Liver (tissue), 9 donors: Measurements from ENCODE around the gene CCDC102A. TPM values are rescaled to one million over a fixed set of nuclear protein-coding genes. Genes with fewer than 3 reads are reported as not detected.

Experiments used
- DNase-seq: peaks from one replicate; pipeline ENCODE4 v3.0.0-alpha.2; 2017; ENCODE audit warnings: low spot score
- H3K27ac ChIP-seq, 2 donors: one replicate each; pipeline ENCODE4 v1.7.0; 2013; ENCODE audit warnings: inconsistent platforms in 2 of 2, low read length in 2 of 2, control low read depth in 1 of 2, low read depth in 1 of 2, mild to moderate bottlenecking in 1 of 2
- H3K27me3 ChIP-seq, 4 donors: one replicate each; pipeline versions ENCODE4 v1.6.1 to v1.7.0; 2013; ENCODE audit warnings: low read length in 3 of 4, inconsistent platforms in 1 of 4, mild to moderate bottlenecking in 1 of 4, moderate library complexity in 1 of 4; ENCODE audit not compliant: control insufficient read depth in 4 of 4, insufficient read depth in 4 of 4
- H3K36me3 ChIP-seq, 4 donors: one replicate each; pipeline versions ENCODE4 v1.6.1 to v1.7.0; 2013; ENCODE audit warnings: low read length in 3 of 4, mild to moderate bottlenecking in 3 of 4, low read depth in 1 of 4, moderate library complexity in 1 of 4; ENCODE audit not compliant: control insufficient read depth in 4 of 4, insufficient read depth in 3 of 4
- H3K4me1 ChIP-seq, 4 donors: one replicate each; pipeline versions ENCODE4 v1.6.1 to v1.7.0; 2013; ENCODE audit warnings: low read length in 3 of 4, mild to moderate bottlenecking in 3 of 4, moderate library complexity in 1 of 4; ENCODE audit not compliant: control insufficient read depth in 4 of 4, insufficient read depth in 4 of 4
- H3K4me3 ChIP-seq, 3 donors: one replicate each; pipeline versions ENCODE4 v1.6.1 to v1.7.0; 2013; ENCODE audit warnings: low read length in 3 of 3, control low read depth in 1 of 3, low read depth in 1 of 3, mild to moderate bottlenecking in 1 of 3
- H3K9ac ChIP-seq, 2 donors: one replicate each; pipeline ENCODE4 v1.7.0; 2013; ENCODE audit warnings: low read length in 2 of 2, mild to moderate bottlenecking in 2 of 2, moderate library complexity in 2 of 2, control low read depth in 1 of 2, low read depth in 1 of 2
- H3K9me3 ChIP-seq, 4 donors: one replicate each; pipeline versions ENCODE4 v1.6.1 to v1.7.0; 2013; ENCODE audit warnings: low read length in 3 of 4; ENCODE audit not compliant: control insufficient read depth in 4 of 4
- ATF3 ChIP-seq: IDR thresholded peaks from 2 replicates; pipeline ENCODE4 v1.6.1; 2016; ENCODE audit warnings: antibody characterized with exemption
- EGR1 ChIP-seq, 2 donors: IDR thresholded peaks; 2 replicates each; pipeline ENCODE4 v1.6.1; 2016 to 2018; ENCODE audit warnings: antibody characterized with exemption in 2 of 2, low read depth in 2 of 2
- FOXA1 ChIP-seq: IDR thresholded peaks from 2 replicates; pipeline ENCODE4 v1.6.1; 2016; ENCODE audit warnings: antibody characterized with exemption
- FOXA2 ChIP-seq: IDR thresholded peaks from 2 replicates; pipeline ENCODE4 v1.6.1; 2016; ENCODE audit warnings: antibody characterized with exemption
- GABPA ChIP-seq, 2 donors: IDR thresholded peaks in 1 of 2; conservative IDR thresholded peaks in 1 of 2; 2 replicates each; pipeline ENCODE4 v1.6.1; 2016; ENCODE audit warnings: antibody characterized with exemption in 2 of 2, mild to moderate bottlenecking in 1 of 2, moderate library complexity in 1 of 2
- HNF4A ChIP-seq, 2 donors: conservative IDR thresholded peaks; 2 replicates each; pipeline ENCODE4 v1.6.1; 2016; ENCODE audit warnings: antibody characterized with exemption in 2 of 2, mild to moderate bottlenecking in 2 of 2
- HNF4G ChIP-seq: IDR thresholded peaks from 2 replicates; pipeline ENCODE4 v1.6.1; 2016; ENCODE audit warnings: antibody characterized with exemption
- JUND ChIP-seq, 2 donors: IDR thresholded peaks; 2 replicates each; pipeline ENCODE4 v1.6.1; 2016; ENCODE audit warnings: antibody characterized with exemption in 2 of 2
- NR2F2 ChIP-seq: IDR thresholded peaks from 2 replicates; pipeline ENCODE4 v1.6.1; 2016; ENCODE audit warnings: antibody characterized with exemption
- RAD21 ChIP-seq, 2 donors: IDR thresholded peaks; 2 replicates each; pipeline ENCODE4 v1.6.1; 2016; ENCODE audit warnings: antibody characterized with exemption in 2 of 2, mild to moderate bottlenecking in 2 of 2
- RXRA ChIP-seq, 2 donors: IDR thresholded peaks; 2 replicates each; pipeline ENCODE4 v1.6.1; 2017 to 2018; ENCODE audit warnings: antibody characterized with exemption in 2 of 2, mild to moderate bottlenecking in 1 of 2
- SP1 ChIP-seq: IDR thresholded peaks from 2 replicates; pipeline ENCODE4 v1.6.1; 2018; ENCODE audit warnings: antibody characterized with exemption, mild to moderate bottlenecking
- TAF1 ChIP-seq: conservative IDR thresholded peaks from 2 replicates; pipeline ENCODE4 v1.6.1; 2016; ENCODE audit warnings: antibody characterized with exemption, mild to moderate bottlenecking
- YY1 ChIP-seq: IDR thresholded peaks from 2 replicates; pipeline ENCODE4 v1.6.1; 2016; ENCODE audit warnings: antibody characterized with exemption, mild to moderate bottlenecking
- ZBTB33 ChIP-seq: IDR thresholded peaks from 2 replicates; pipeline ENCODE4 v1.6.1; 2016; ENCODE audit warnings: antibody characterized with exemption
- WGBS: extraction: QIAGEN DNeasy Blood & Tissue Kit; methylation state at CpG from one replicate; pipeline ENCODE4 v1.1.7; 2013; 5-methylcytosine and 5-hydroxymethylcytosine counted together
- polyA plus RNA-seq, 2 donors: library from polyadenylated mRNA; stranded (reverse) in 1 of 2; unstranded in 1 of 2; fragments of 200-250 nt in 1 of 2; fragments of >200 nt in 1 of 2; fragmentation: Nextera tagmentation in 1 of 2; extraction: Ambion mirVana in 1 of 2; gene quantifications; one replicate each; pipeline versions ENCODE4 v1.2.1 to v1.2.3, GENCODE V29; 2013 to 2015
- total RNA-seq, 2 donors: library from RNA; depleted of rRNA; stranded (reverse); fragments of >200 nt; gene quantifications; one replicate each; pipeline ENCODE4 v1.2.3, GENCODE V29; 2014
- TF ChIP-seq, protein P1 (sequence below): IDR thresholded peaks from 2 replicates; pipeline ENCODE4 v1.6.1; 2016; ENCODE audit warnings: antibody characterized with exemption, mild to moderate bottlenecking
- TF ChIP-seq, protein P2 (sequence below): IDR thresholded peaks from 2 replicates; pipeline ENCODE4 v1.6.1; 2016; ENCODE audit warnings: antibody characterized with exemption
- donor health status: healthy.
- donor health status: healthy.
- donor health status: healthy.
- donor health status: healthy.
- donor health status: healthy.

The CCDC102A gene
- total and polyA plus RNA-seq, 4 donors = 0.36 to 2.6 (median 1.7) TPM

- Histone ChIP-seq H3K4me3 (no peak overlapping the region), H3K9me3 (no peaks in the 10 kb centered on the region)
- no peak for TF ChIP-seq SP1
- no peak for TF ChIP-seq ZBTB33
- no peak for TF ChIP-seq RXRA (IDR thresholded peaks at IDR 0.05)
- TF ChIP-seq TAF1 = no peak
- TF ChIP-seq FOXA1 = no peak
- no peak for TF ChIP-seq NR2F2
- no peak for TF ChIP-seq HNF4G
- no peak for TF ChIP-seq GABPA (IDR thresholded peaks at IDR 0.05 in 1 of 2, conservative IDR thresholded peaks at IDR 0.05 in 1 of 2)
- TF ChIP-seq RAD21 (IDR thresholded peaks at IDR 0.05) = no peak
- TF ChIP-seq JUND (IDR thresholded peaks at IDR 0.05) = no peak
- TF ChIP-seq, protein P1, sequence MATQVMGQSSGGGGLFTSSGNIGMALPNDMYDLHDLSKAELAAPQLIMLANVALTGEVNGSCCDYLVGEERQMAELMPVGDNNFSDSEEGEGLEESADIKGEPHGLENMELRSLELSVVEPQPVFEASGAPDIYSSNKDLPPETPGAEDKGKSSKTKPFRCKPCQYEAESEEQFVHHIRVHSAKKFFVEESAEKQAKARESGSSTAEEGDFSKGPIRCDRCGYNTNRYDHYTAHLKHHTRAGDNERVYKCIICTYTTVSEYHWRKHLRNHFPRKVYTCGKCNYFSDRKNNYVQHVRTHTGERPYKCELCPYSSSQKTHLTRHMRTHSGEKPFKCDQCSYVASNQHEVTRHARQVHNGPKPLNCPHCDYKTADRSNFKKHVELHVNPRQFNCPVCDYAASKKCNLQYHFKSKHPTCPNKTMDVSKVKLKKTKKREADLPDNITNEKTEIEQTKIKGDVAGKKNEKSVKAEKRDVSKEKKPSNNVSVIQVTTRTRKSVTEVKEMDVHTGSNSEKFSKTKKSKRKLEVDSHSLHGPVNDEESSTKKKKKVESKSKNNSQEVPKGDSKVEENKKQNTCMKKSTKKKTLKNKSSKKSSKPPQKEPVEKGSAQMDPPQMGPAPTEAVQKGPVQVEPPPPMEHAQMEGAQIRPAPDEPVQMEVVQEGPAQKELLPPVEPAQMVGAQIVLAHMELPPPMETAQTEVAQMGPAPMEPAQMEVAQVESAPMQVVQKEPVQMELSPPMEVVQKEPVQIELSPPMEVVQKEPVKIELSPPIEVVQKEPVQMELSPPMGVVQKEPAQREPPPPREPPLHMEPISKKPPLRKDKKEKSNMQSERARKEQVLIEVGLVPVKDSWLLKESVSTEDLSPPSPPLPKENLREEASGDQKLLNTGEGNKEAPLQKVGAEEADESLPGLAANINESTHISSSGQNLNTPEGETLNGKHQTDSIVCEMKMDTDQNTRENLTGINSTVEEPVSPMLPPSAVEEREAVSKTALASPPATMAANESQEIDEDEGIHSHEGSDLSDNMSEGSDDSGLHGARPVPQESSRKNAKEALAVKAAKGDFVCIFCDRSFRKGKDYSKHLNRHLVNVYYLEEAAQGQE = no peak
- TF ChIP-seq, protein P2, sequence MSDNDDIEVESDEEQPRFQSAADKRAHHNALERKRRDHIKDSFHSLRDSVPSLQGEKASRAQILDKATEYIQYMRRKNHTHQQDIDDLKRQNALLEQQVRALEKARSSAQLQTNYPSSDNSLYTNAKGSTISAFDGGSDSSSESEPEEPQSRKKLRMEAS = no peak
- no peak for TF ChIP-seq YY1
- no peak for TF ChIP-seq ATF3
- TF ChIP-seq FOXA2 = no peak
These were observed 52.5 kb downstream of the CCDC102A start for GRCh38 chr16:57483725-57484514.

DNA sequence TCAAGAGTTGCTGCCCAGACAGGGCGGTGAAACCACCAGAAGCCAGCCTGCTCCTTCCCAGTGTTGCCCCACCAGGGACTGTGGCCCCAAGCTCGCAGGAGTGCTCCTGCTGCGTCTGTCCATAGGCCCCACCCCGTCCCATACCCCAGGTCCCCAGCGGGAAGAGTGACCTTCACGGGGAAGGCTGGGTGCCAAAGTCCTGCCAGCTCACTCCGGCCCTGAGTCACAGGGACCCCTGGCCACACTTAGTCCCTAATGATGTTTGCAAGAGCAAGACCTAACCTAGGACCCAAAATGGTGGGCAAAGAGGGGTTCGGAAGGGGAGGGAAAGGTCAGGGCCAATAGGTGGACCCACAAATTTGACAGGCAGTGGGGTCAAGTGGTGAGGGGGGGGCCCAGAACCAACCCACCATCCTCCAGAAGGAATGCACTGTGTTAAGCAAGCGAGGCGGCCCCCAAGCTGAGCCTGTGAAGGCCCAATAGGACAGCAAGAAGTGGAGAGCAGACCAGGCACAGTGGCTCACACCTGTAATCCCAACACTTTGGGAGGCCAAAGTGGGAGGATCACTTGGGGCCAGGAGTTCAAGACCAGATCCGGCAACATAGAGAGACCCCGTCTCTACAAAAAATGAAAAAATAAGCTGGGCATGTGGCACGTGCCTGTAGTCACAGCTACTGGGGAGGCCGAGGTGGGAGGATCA lies 53.4 kb downstream of the CCDC102A start:
- Histone ChIP-seq H3K4me1 (peaks cover 25 to 50% (median 36%) of the 10 kb centered on the region in 4 donors), H3K4me3 (no peak overlapping the region), H3K27ac (no peak overlapping the region), H3K36me3 (no peaks in the 10 kb centered on the region), H3K9ac (no peak overlapping the region), H3K9me3 (no peaks in the 10 kb centered on the region), H3K27me3 (no peaks in the 10 kb centered on the region)
- WGBS = 81% methylated on average over 14 of the region's 14 CpGs
- DNase-seq = no peak
- no peak for TF ChIP-seq HNF4A (conservative IDR thresholded peaks at IDR 0.05)
- TF ChIP-seq YY1 = no peak
- TF ChIP-seq NR2F2 = no peak
- TF ChIP-seq TAF1 = no peak
- TF ChIP-seq HNF4G = no peak
- TF ChIP-seq EGR1 (IDR thresholded peaks at IDR 0.05; ENCODE audit: low read depth in 2 of 2) = no peak
- TF ChIP-seq RAD21 (IDR thresholded peaks at IDR 0.05) = no peak
- TF ChIP-seq, protein P2 = no peak
- no peak for TF ChIP-seq JUND (IDR thresholded peaks at IDR 0.05)
- TF ChIP-seq FOXA2 = no peak
- no peak for TF ChIP-seq GABPA (IDR thresholded peaks at IDR 0.05 in 1 of 2, conservative IDR thresholded peaks at IDR 0.05 in 1 of 2)
- no peak for TF ChIP-seq SP1
- TF ChIP-seq FOXA1 = no peak
- no peak for TF ChIP-seq ZBTB33
- TF ChIP-seq, protein P1 = no peak

More at GRCh38 chr16:57483725-57484514, 52.5 kb downstream of the CCDC102A start:
- Histone ChIP-seq H3K9ac (no peak overlapping the region), H3K27ac (no peak overlapping the region), H3K36me3 (no peaks in the 10 kb centered on the region), H3K27me3 (no peaks in the 10 kb centered on the region), H3K4me1 (peaks cover 20 to 41% (median 31%) of the 10 kb centered on the region in 4 donors)
- WGBS = 83% methylated on average over 19 of the region's 19 CpGs
- no peak for DNase-seq
